Measurements from ENCODE around the gene NUDT12. TPM values are rescaled to one million over a fixed set of nuclear protein-coding genes. Genes with fewer than 3 reads are reported as not detected.

Gene NUDT12
- total RNA-seq (2012; rRNA removed): 12.9 TPM in 2 replicates

- peak within 1 kb of the TSS; percentile 84 for H3K4me2 ChIP-seq (ENCODE audit: low read length)
- no peaks in the 10 kb centered on the region for H3K9me3 ChIP-seq (replicated peaks; ENCODE audit: low read length)
- H3K4me1 ChIP-seq (ENCODE audit: control insufficient read depth, insufficient read depth, low read length): peaks cover 5% of the 10 kb centered on the region
- H3K36me3 ChIP-seq (ENCODE audit: insufficient read depth, low read length): peaks cover 14% of the 10 kb centered on the region
- H3K4me3 ChIP-seq (ENCODE audit: low read length): peak within 1 kb of the TSS; percentile 85
- no peaks in the 10 kb centered on the region for H3K27me3 ChIP-seq (ENCODE audit: control insufficient read depth, insufficient read depth, low read length)
- peak within 1 kb of the TSS; percentile 90 for H3K9ac ChIP-seq (ENCODE audit: low read depth, low read length)
Measured at GRCh38 chr5:103562453-103563157, at the start of gene NUDT12. NUDT12 (minus strand) TSS chr5:103562789; CDS start chr5:103560248, 2,541 bp downstream.

- Histone ChIP-seq H3K9ac (ENCODE audit: low read depth, low read length) (no peak overlapping the region), H3K9me3 (replicated peaks; ENCODE audit: low read length) (no peaks in the 10 kb centered on the region), H3K27me3 (ENCODE audit: control insufficient read depth, insufficient read depth, low read length) (no peaks in the 10 kb centered on the region), H3K4me1 (ENCODE audit: control insufficient read depth, insufficient read depth, low read length) (no peaks in the 10 kb centered on the region), H3K4me2 (ENCODE audit: low read length) (no peak overlapping the region), H3K36me3 (ENCODE audit: insufficient read depth, low read length) (no peaks in the 10 kb centered on the region), H3K4me3 (ENCODE audit: low read length) (no peak overlapping the region)
Measured at GRCh38 chr5:103607346-103607745, 44.8 kb upstream of the NUDT12 start.

GRCh38 chr5:103605277-103605676, 42.7 kb upstream of the NUDT12 start:
- Histone ChIP-seq H3K4me3 (ENCODE audit: low read length) (no peak overlapping the region), H3K9ac (ENCODE audit: low read depth, low read length) (no peak overlapping the region), H3K9me3 (replicated peaks; ENCODE audit: low read length) (no peaks in the 10 kb centered on the region), H3K4me1 (ENCODE audit: control insufficient read depth, insufficient read depth, low read length) (no peaks in the 10 kb centered on the region), H3K4me2 (ENCODE audit: low read length) (no peak overlapping the region), H3K27me3 (ENCODE audit: control insufficient read depth, insufficient read depth, low read length) (no peaks in the 10 kb centered on the region), H3K36me3 (ENCODE audit: insufficient read depth, low read length) (no peaks in the 10 kb centered on the region)

GRCh38 chr5:103602438-103602837, 39.8 kb upstream of the NUDT12 start:
- no peak overlapping the region for H3K4me3 ChIP-seq (ENCODE audit: low read length)
- H3K9me3 ChIP-seq (replicated peaks; ENCODE audit: low read length): no peaks in the 10 kb centered on the region
- H3K4me2 ChIP-seq (ENCODE audit: low read length): no peak overlapping the region
- no peaks in the 10 kb centered on the region for H3K36me3 ChIP-seq (ENCODE audit: insufficient read depth, low read length)
- H3K9ac ChIP-seq (ENCODE audit: low read depth, low read length): no peak overlapping the region
- H3K4me1 ChIP-seq (ENCODE audit: control insufficient read depth, insufficient read depth, low read length): no peaks in the 10 kb centered on the region
- no peaks in the 10 kb centered on the region for H3K27me3 ChIP-seq (ENCODE audit: control insufficient read depth, insufficient read depth, low read length)

- Histone ChIP-seq H3K4me2 (ENCODE audit: low read length) (no peak overlapping the region), H3K36me3 (ENCODE audit: insufficient read depth, low read length) (no peaks in the 10 kb centered on the region), H3K4me1 (ENCODE audit: control insufficient read depth, insufficient read depth, low read length) (no peaks in the 10 kb centered on the region), H3K9me3 (replicated peaks; ENCODE audit: low read length) (no peaks in the 10 kb centered on the region), H3K9ac (ENCODE audit: low read depth, low read length) (no peak overlapping the region), H3K27me3 (ENCODE audit: control insufficient read depth, insufficient read depth, low read length) (no peaks in the 10 kb centered on the region), H3K4me3 (ENCODE audit: low read length) (no peak overlapping the region)
Measured at GRCh38 chr5:103601314-103601713, 38.7 kb upstream of the NUDT12 start.

- no peak overlapping the region for H3K4me2 ChIP-seq (ENCODE audit: low read length)
- H3K9me3 ChIP-seq (replicated peaks; ENCODE audit: low read length): no peaks in the 10 kb centered on the region
- no peak overlapping the region for H3K9ac ChIP-seq (ENCODE audit: low read depth, low read length)
- H3K36me3 ChIP-seq (ENCODE audit: insufficient read depth, low read length): no peaks in the 10 kb centered on the region
- no peak overlapping the region for H3K4me3 ChIP-seq (ENCODE audit: low read length)
- no peaks in the 10 kb centered on the region for H3K27me3 ChIP-seq (ENCODE audit: control insufficient read depth, insufficient read depth, low read length)
- no peaks in the 10 kb centered on the region for H3K4me1 ChIP-seq (ENCODE audit: control insufficient read depth, insufficient read depth, low read length)
Measured at GRCh38 chr5:103600086-103600485, 37.5 kb upstream of the NUDT12 start.

GRCh38 chr5:103598997-103599566, 36.5 kb upstream of the NUDT12 start:
- H3K36me3 ChIP-seq (ENCODE audit: insufficient read depth, low read length): no peaks in the 10 kb centered on the region
- no peak overlapping the region for H3K4me2 ChIP-seq (ENCODE audit: low read length)
- no peak overlapping the region for H3K4me3 ChIP-seq (ENCODE audit: low read length)
- no peaks in the 10 kb centered on the region for H3K27me3 ChIP-seq (ENCODE audit: control insufficient read depth, insufficient read depth, low read length)
- H3K9ac ChIP-seq (ENCODE audit: low read depth, low read length): no peak overlapping the region
- no peaks in the 10 kb centered on the region for H3K9me3 ChIP-seq (replicated peaks; ENCODE audit: low read length)
- no peaks in the 10 kb centered on the region for H3K4me1 ChIP-seq (ENCODE audit: control insufficient read depth, insufficient read depth, low read length)

- H3K4me3 ChIP-seq (ENCODE audit: low read length): no peak overlapping the region
- no peak overlapping the region for H3K4me2 ChIP-seq (ENCODE audit: low read length)
- H3K4me1 ChIP-seq (ENCODE audit: control insufficient read depth, insufficient read depth, low read length): peaks cover 11% of the 10 kb centered on the region
- no peaks in the 10 kb centered on the region for H3K9me3 ChIP-seq (replicated peaks; ENCODE audit: low read length)
- no peaks in the 10 kb centered on the region for H3K36me3 ChIP-seq (ENCODE audit: insufficient read depth, low read length)
- no peak overlapping the region for H3K9ac ChIP-seq (ENCODE audit: low read depth, low read length)
- H3K27me3 ChIP-seq (ENCODE audit: control insufficient read depth, insufficient read depth, low read length): no peaks in the 10 kb centered on the region
Measured at GRCh38 chr5:103590221-103590620, 27.6 kb upstream of the NUDT12 start.

GRCh38 chr5:103589776-103590175, 27.2 kb upstream of the NUDT12 start:
- Histone ChIP-seq H3K9ac (ENCODE audit: low read depth, low read length) (no peak overlapping the region), H3K4me3 (ENCODE audit: low read length) (no peak overlapping the region), H3K9me3 (replicated peaks; ENCODE audit: low read length) (no peaks in the 10 kb centered on the region), H3K4me2 (ENCODE audit: low read length) (no peak overlapping the region), H3K36me3 (ENCODE audit: insufficient read depth, low read length) (no peaks in the 10 kb centered on the region), H3K27me3 (ENCODE audit: control insufficient read depth, insufficient read depth, low read length) (no peaks in the 10 kb centered on the region), H3K4me1 (ENCODE audit: control insufficient read depth, insufficient read depth, low read length) (peaks cover 11% of the 10 kb centered on the region)

- Histone ChIP-seq H3K4me3 (ENCODE audit: low read length) (no peak overlapping the region), H3K4me2 (ENCODE audit: low read length) (no peak overlapping the region), H3K36me3 (ENCODE audit: insufficient read depth, low read length) (no peaks in the 10 kb centered on the region), H3K4me1 (ENCODE audit: control insufficient read depth, insufficient read depth, low read length) (peaks cover 11% of the 10 kb centered on the region), H3K27me3 (ENCODE audit: control insufficient read depth, insufficient read depth, low read length) (no peaks in the 10 kb centered on the region), H3K9ac (ENCODE audit: low read depth, low read length) (no peak overlapping the region), H3K9me3 (replicated peaks; ENCODE audit: low read length) (no peaks in the 10 kb centered on the region)
Measured at GRCh38 chr5:103589357-103589756, 26.8 kb upstream of the NUDT12 start.

- Histone ChIP-seq H3K27me3 (ENCODE audit: control insufficient read depth, insufficient read depth, low read length) (no peaks in the 10 kb centered on the region), H3K9me3 (replicated peaks; ENCODE audit: low read length) (no peaks in the 10 kb centered on the region), H3K4me1 (ENCODE audit: control insufficient read depth, insufficient read depth, low read length) (peaks cover 11% of the 10 kb centered on the region), H3K36me3 (ENCODE audit: insufficient read depth, low read length) (no peaks in the 10 kb centered on the region), H3K4me3 (ENCODE audit: low read length) (no peak overlapping the region), H3K4me2 (ENCODE audit: low read length) (no peak overlapping the region), H3K9ac (ENCODE audit: low read depth, low read length) (no peak overlapping the region)
Measured at GRCh38 chr5:103587185-103587748, 24.7 kb upstream of the NUDT12 start.

GRCh38 chr5:103582364-103582763, 19.8 kb upstream of the NUDT12 start:
- Histone ChIP-seq H3K9me3 (replicated peaks; ENCODE audit: low read length) (no peaks in the 10 kb centered on the region), H3K27me3 (ENCODE audit: control insufficient read depth, insufficient read depth, low read length) (no peaks in the 10 kb centered on the region), H3K36me3 (ENCODE audit: insufficient read depth, low read length) (no peaks in the 10 kb centered on the region), H3K9ac (ENCODE audit: low read depth, low read length) (no peak overlapping the region), H3K4me1 (ENCODE audit: control insufficient read depth, insufficient read depth, low read length) (no peaks in the 10 kb centered on the region), H3K4me2 (ENCODE audit: low read length) (no peak overlapping the region), H3K4me3 (ENCODE audit: low read length) (no peak overlapping the region)

Measured in skeletal muscle satellite cell (primary cell).